Rectal smooth muscle tissue (tissue), 1 donor: ENCODE results near the gene SCTR.
A peak's percentile ranks its signal among the peaks of the same experiment; 100 is the strongest.

Source experiments
- H3K27ac ChIP-seq: one replicate; pipeline ENCODE4 v1.7.0; 2013; ENCODE audit warnings: low read depth, low read length, inconsistent platforms
- H3K27me3 ChIP-seq: one replicate; pipeline ENCODE4 v1.7.0; 2013; ENCODE audit warnings: low read length; ENCODE audit not compliant: control insufficient read depth, insufficient read depth
- H3K36me3 ChIP-seq: one replicate; pipeline ENCODE4 v1.7.0; 2013; ENCODE audit warnings: low read length; ENCODE audit not compliant: control insufficient read depth, insufficient read depth
- H3K4me1 ChIP-seq: one replicate; pipeline ENCODE4 v1.7.0; 2013; ENCODE audit warnings: low read length; ENCODE audit not compliant: control insufficient read depth, insufficient read depth
- H3K4me3 ChIP-seq: one replicate; pipeline ENCODE4 v1.7.0; 2013; ENCODE audit warnings: low read length
- H3K9ac ChIP-seq: one replicate; pipeline ENCODE4 v1.7.0; 2013; ENCODE audit warnings: low read length

The SCTR gene

GRCh38 chr2:119523952-119524694, at the start of gene SCTR:
TSS of gene SCTR (minus strand) at chr2:119524483. CDS start at chr2:119524226, 257 bp downstream.
- Histone ChIP-seq H3K27ac (no peak within 1 kb of the TSS), H3K36me3 (no peaks in the 10 kb centered on the region), H3K27me3 (peaks cover 4% of the 10 kb centered on the region), H3K4me3 (no peak within 1 kb of the TSS), H3K9ac (no peak within 1 kb of the TSS), H3K4me1 (no peaks in the 10 kb centered on the region)

- no peaks in the 10 kb centered on the region for H3K27me3 ChIP-seq
- no peak overlapping the region for H3K9ac ChIP-seq
- no peaks in the 10 kb centered on the region for H3K36me3 ChIP-seq
Measured at GRCh38 chr2:119567292-119567691, 43.0 kb upstream of the SCTR start.

GRCh38 chr2:119565481-119565880, 41.2 kb upstream of the SCTR start:
- no peak overlapping the region for H3K4me3 ChIP-seq
- no peaks in the 10 kb centered on the region for H3K27me3 ChIP-seq
- H3K36me3 ChIP-seq = no peaks in the 10 kb centered on the region
- no peak overlapping the region for H3K27ac ChIP-seq
- no peaks in the 10 kb centered on the region for H3K4me1 ChIP-seq
- no peak overlapping the region for H3K9ac ChIP-seq

More at GRCh38 chr2:119567292-119567691, 43.0 kb upstream of the SCTR start:
- Histone ChIP-seq H3K4me3 (no peak overlapping the region), H3K4me1 (no peaks in the 10 kb centered on the region), H3K27ac (no peak overlapping the region)

GRCh38 chr2:119553687-119554344, 29.5 kb upstream of the SCTR start:
- Histone ChIP-seq H3K9ac (no peak overlapping the region), H3K36me3 (no peaks in the 10 kb centered on the region), H3K4me1 (no peaks in the 10 kb centered on the region), H3K27me3 (no peaks in the 10 kb centered on the region), H3K4me3 (no peak overlapping the region), H3K27ac (no peak overlapping the region)

GRCh38 chr2:119552902-119553301, 28.6 kb upstream of the SCTR start:
- H3K27ac ChIP-seq = no peak overlapping the region
- H3K4me3 ChIP-seq = no peak overlapping the region

GRCh38 chr2:119550856-119551255, 26.6 kb upstream of the SCTR start:
- no peak overlapping the region for H3K9ac ChIP-seq
- no peaks in the 10 kb centered on the region for H3K36me3 ChIP-seq
- H3K27ac ChIP-seq = no peak overlapping the region
- no peak overlapping the region for H3K4me3 ChIP-seq
- no peaks in the 10 kb centered on the region for H3K27me3 ChIP-seq
- H3K4me1 ChIP-seq = no peaks in the 10 kb centered on the region

More at GRCh38 chr2:119552902-119553301, 28.6 kb upstream of the SCTR start:
- H3K4me1 ChIP-seq = no peaks in the 10 kb centered on the region
- H3K36me3 ChIP-seq = no peaks in the 10 kb centered on the region
- no peak overlapping the region for H3K9ac ChIP-seq
- no peaks in the 10 kb centered on the region for H3K27me3 ChIP-seq

- H3K4me3 ChIP-seq = no peak overlapping the region
- no peaks in the 10 kb centered on the region for H3K27me3 ChIP-seq
- H3K27ac ChIP-seq = no peak overlapping the region
- no peak overlapping the region for H3K9ac ChIP-seq
- H3K36me3 ChIP-seq = no peaks in the 10 kb centered on the region
- no peaks in the 10 kb centered on the region for H3K4me1 ChIP-seq
Measured at GRCh38 chr2:119550346-119550745, 26.1 kb upstream of the SCTR start.

- Histone ChIP-seq H3K36me3 (no peaks in the 10 kb centered on the region), H3K4me3 (no peak overlapping the region), H3K4me1 (peaks cover 3% of the 10 kb centered on the region), H3K27ac (no peak overlapping the region), H3K27me3 (no peaks in the 10 kb centered on the region), H3K9ac (no peak overlapping the region)
Measured at GRCh38 chr2:119549241-119549640, 25.0 kb upstream of the SCTR start.

GRCh38 chr2:119548516-119549120, 24.3 kb upstream of the SCTR start:
- no peaks in the 10 kb centered on the region for H3K27me3 ChIP-seq
- no peak overlapping the region for H3K9ac ChIP-seq
- no peak overlapping the region for H3K4me3 ChIP-seq
- H3K36me3 ChIP-seq = no peaks in the 10 kb centered on the region
- no peak overlapping the region for H3K27ac ChIP-seq
- H3K4me1 ChIP-seq = peaks cover 5% of the 10 kb centered on the region

GRCh38 chr2:119546447-119546767, 22.1 kb upstream of the SCTR start:
- no peak overlapping the region for H3K27ac ChIP-seq
- H3K4me1 ChIP-seq = peaks cover 5% of the 10 kb centered on the region
- H3K4me3 ChIP-seq = no peak overlapping the region
- no peak overlapping the region for H3K9ac ChIP-seq
- no peaks in the 10 kb centered on the region for H3K27me3 ChIP-seq
- H3K36me3 ChIP-seq = no peaks in the 10 kb centered on the region

GRCh38 chr2:119545754-119546446, 21.6 kb upstream of the SCTR start:
- peaks cover 5% of the 10 kb centered on the region for H3K4me1 ChIP-seq
- H3K27ac ChIP-seq = no peak overlapping the region
- H3K27me3 ChIP-seq = no peaks in the 10 kb centered on the region
- no peaks in the 10 kb centered on the region for H3K36me3 ChIP-seq
- no peak overlapping the region for H3K4me3 ChIP-seq
- no peak overlapping the region for H3K9ac ChIP-seq

- peak overlapping the region; percentile 57 for H3K4me3 ChIP-seq
- no peak overlapping the region for H3K9ac ChIP-seq
- peaks cover 5% of the 10 kb centered on the region for H3K4me1 ChIP-seq
- no peak overlapping the region for H3K27ac ChIP-seq
- H3K27me3 ChIP-seq = no peaks in the 10 kb centered on the region
- H3K36me3 ChIP-seq = no peaks in the 10 kb centered on the region
Measured at GRCh38 chr2:119544939-119545475, 20.7 kb upstream of the SCTR start.
